GM10847 (cell line): ENCODE measurements around the gene SEC24B.

Source experiments
- POLR2A ChIP-seq: IDR thresholded peaks from 2 replicates; pipeline ENCODE4 v1.6.1; 2011; ENCODE audit not compliant: insufficient read length; ENCODE audit errors: extremely low read depth

SEC24B gene

GRCh38 chr4:109589605-109590004 lies 156.0 kb downstream of the SEC24B start:
- no peak for TF ChIP-seq POLR2A
